A549 (cell line): Measurements from ENCODE around the gene FAT3. TPM values are rescaled to one million over a fixed set of nuclear protein-coding genes. Genes with fewer than 3 reads are reported as not detected.
A peak's percentile ranks its signal among the peaks of the same experiment; 100 is the strongest.

Experiments
- ATAC-seq, 2 experiments: fragments of 200-7000 bp in 1 of 2; fragments of >200 bp in 1 of 2; cut with Nextera tagmentation in 1 of 2; cut with Tn5 transposase in 1 of 2; 3 replicates each; pipeline versions ENCODE4 v1.8.0 to v1.9.1; 2018 to 2020; ENCODE audit warnings: mild to moderate bottlenecking in 1 of 2, moderate library complexity in 1 of 2
- CTCF ChIA-PET: fragments of 300-600 bp; sonication (Branson Sonifier 250); formaldehyde crosslinking; extraction: SDS; loops from one replicate; lab custom pipeline; 2021; ENCODE audit warnings: antibody characterized with exemption, inconsistent platforms; lab: Yijun Ruan, JAX
- POLR2A ChIA-PET: fragments of 350-600 bp; formaldehyde crosslinking; extraction: SDS; loops from one replicate; lab custom pipeline; 2021; ENCODE audit warnings: antibody characterized with exemption, inconsistent platforms; lab: Yijun Ruan, JAX
- DNase-seq, 2 experiments: peaks; one replicate each; pipeline versions ENCODE4 v3.0.0 to v3.0.0-alpha.2; 2011 to 2016; ENCODE audit warnings: low read depth in 1 of 2, low spot score in 1 of 2
- FAIRE-seq: peaks from 2 replicates; lab custom pipeline; 2011; peaks lifted over from hg19 to GRCh38; lab: Jason Lieb, UNC
- H3K27ac ChIP-seq, 2 experiments: fragments of >200 bp; sonication (Bioruptor Twin); formaldehyde crosslinking; 3 replicates each; pipeline ENCODE4 v1.5.1; 2016 to 2017
- H3K4me1 ChIP-seq: fragments of >200 bp; sonication (Bioruptor Twin); formaldehyde crosslinking; 3 replicates; pipeline ENCODE4 v1.6.1; 2016
- H3K4me2 ChIP-seq: fragments of >200 bp; sonication (Bioruptor Twin); formaldehyde crosslinking; 3 replicates; pipeline ENCODE4 v1.6.1; 2016
- H3K4me3 ChIP-seq: fragments of >200 bp; sonication (Bioruptor Twin); formaldehyde crosslinking; 3 replicates; pipeline ENCODE4 v1.5.1; 2016
- H3K9me3 ChIP-seq: fragments of >200 bp; sonication (Bioruptor Twin); formaldehyde crosslinking; 3 replicates; pipeline ENCODE4 v1.6.1; 2016
- CEBPB ChIP-seq, 2 experiments: fragments of >200 bp in 1 of 2; sonication (Bioruptor Twin) in 1 of 2; formaldehyde crosslinking in 1 of 2; IDR thresholded peaks; 2 replicates each; pipeline ENCODE4 v1.6.1; 2012 to 2016
- CHD2 ChIP-seq: fragments of 150-350 bp; IDR thresholded peaks from 2 replicates; pipeline ENCODE4 v1.6.1; 2014; ENCODE audit warnings: low read length; ENCODE audit not compliant: partially characterized antibody
- EHF ChIP-seq: fragments of 250-450 bp; sonication (Bioruptor Pico); IDR thresholded peaks from 2 replicates; pipeline ENCODE4 v1.5.0; 2020; ENCODE audit warnings: mild to moderate bottlenecking
- ESRRA ChIP-seq: fragments of 150-350 bp; IDR thresholded peaks from 2 replicates; pipeline ENCODE4 v1.6.1; 2014; ENCODE audit warnings: mild to moderate bottlenecking, low read length, borderline replicate concordance
- FOSL2 ChIP-seq, 2 experiments: fragments of 450-650 bp in 1 of 2; fragments of >200 bp in 1 of 2; sonication (Bioruptor Twin) in 1 of 2; formaldehyde crosslinking; IDR thresholded peaks; 2 replicates each; pipeline versions ENCODE4 v1.5.0 to v1.6.1; 2016 to 2020; ENCODE audit warnings: mild to moderate bottlenecking in 1 of 2, moderate library complexity in 1 of 2
- HOXB13 ChIP-seq: fragments of 250-450 bp; sonication (Bioruptor Pico); IDR thresholded peaks from 2 replicates; pipeline ENCODE4 v1.5.0; 2020; ENCODE audit warnings: low read depth, mild to moderate bottlenecking, moderate library complexity
- HOXB5 ChIP-seq: fragments of 250-450 bp; sonication (Bioruptor Pico); IDR thresholded peaks from 2 replicates; pipeline ENCODE4 v1.5.0; 2020; ENCODE audit warnings: mild to moderate bottlenecking, moderate library complexity
- KDM1A ChIP-seq: fragments of 200-600 bp; sonication (generic); IDR thresholded peaks from 2 replicates; pipeline ENCODE4 v1.6.1; 2016; ENCODE audit warnings: low read depth, mild to moderate bottlenecking
- MAX ChIP-seq: IDR thresholded peaks from 2 replicates; pipeline ENCODE4 v1.6.1; 2012
- POLR2A ChIP-seq: IDR thresholded peaks from 2 replicates; pipeline ENCODE4 v1.6.1; 2012; ENCODE audit warnings: mild to moderate bottlenecking, low read length
- RAD21 ChIP-seq, 2 experiments: fragments of >200 bp in 1 of 2; sonication (Bioruptor Twin) in 1 of 2; formaldehyde crosslinking in 1 of 2; IDR thresholded peaks in 1 of 2; conservative IDR thresholded peaks in 1 of 2; 2 replicates in 1 of 2; 3 replicates in 1 of 2; pipeline ENCODE4 v1.6.1; 2012 to 2018; ENCODE audit warnings: inconsistent platforms in 1 of 2
- REST ChIP-seq: fragments of 200-600 bp; sonication (generic); IDR thresholded peaks from 2 replicates; pipeline ENCODE4 v1.6.1; 2016; ENCODE audit warnings: antibody characterized with exemption, mild to moderate bottlenecking, moderate library complexity
- SMC3 ChIP-seq: fragments of >200 bp; sonication (Bioruptor Twin); formaldehyde crosslinking; IDR thresholded peaks from 3 replicates; pipeline ENCODE4 v1.6.1; 2018; ENCODE audit warnings: inconsistent platforms
- ZSCAN20 ChIP-seq: fragments of 250-450 bp; sonication (Bioruptor Pico); IDR thresholded peaks from 2 replicates; pipeline ENCODE4 v1.8.0; 2022; ENCODE audit warnings: mild to moderate bottlenecking, moderate library complexity
- WGBS: methylation state at CpG from one replicate; pipeline ENCODE4 v1.1.6; 2017; ENCODE audit errors: missing lambda C conversion rate; 5-methylcytosine and 5-hydroxymethylcytosine counted together
- polyA plus RNA-seq, 4 experiments: library from polyadenylated mRNA; depleted of rRNA in 3 of 4; stranded (reverse); fragments of >200 nt; fragmentation: RNase III in 1 of 4; extraction: RNeasy Plus Mini Kit Qiagen cat#74134 plus additional on column Dnase treatment in 1 of 4; gene quantifications; 2 replicates in 3 of 4; 3 replicates in 1 of 4; pipeline ENCODE4 v1.2.3, GENCODE V29; 2011 to 2017
- TF ChIP-seq, protein P1 (sequence below): fragments of 450-650 bp; IDR thresholded peaks from 2 replicates; pipeline ENCODE4 v1.6.1; 2014; ENCODE audit warnings: antibody characterized with exemption
- TF ChIP-seq, protein P2 (sequence below): fragments of 250-450 bp; sonication (Bioruptor Pico); IDR thresholded peaks from 2 replicates; pipeline ENCODE4 v1.5.0; 2021; ENCODE audit warnings: mild to moderate bottlenecking, moderate library complexity, borderline replicate concordance

FAT3 gene
- polyA plus RNA-seq, 2 of the 4 experiments (the other 2 are of a cell fraction): 0.61 to 1.4 TPM

DNA sequence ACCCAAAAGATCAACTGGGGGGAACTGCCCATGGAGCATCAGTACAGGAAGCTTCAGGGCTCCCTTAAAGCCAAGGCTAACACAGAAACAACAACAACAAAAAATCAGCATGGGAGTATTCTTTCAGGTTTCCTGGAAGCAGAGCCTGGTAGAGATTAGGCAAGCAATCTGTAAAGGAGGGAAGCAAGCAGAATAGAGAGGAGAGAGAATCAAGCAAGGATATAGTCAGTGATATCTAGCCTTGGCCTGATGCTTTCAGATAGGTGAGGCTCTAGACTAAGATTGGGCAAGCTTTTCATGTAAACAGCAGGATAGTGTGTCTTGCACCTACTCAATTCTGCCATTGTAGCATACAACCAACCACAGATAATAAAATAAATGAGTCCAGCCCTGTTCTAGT is 44.4 kb upstream of the FAT3 start:
- ChIA-PET CTCF (no interaction called here), POLR2A (no interaction called here)
- no peaks in the 10 kb centered on the region for H3K4me1 ChIP-seq
- DNase-seq (no peak), ATAC-seq (no peak), FAIRE-seq (no peak)
- H3K4me2 ChIP-seq: 0 out of 3 replicates have a peak overlapping the region, but pooled peaks have one; percentile 5
- TF ChIP-seq HOXB13 (no peak), EHF (CRISPR knock-in tag) (no peak), KDM1A (no peak), FOSL2 (IDR thresholded peaks at IDR 0.05) (no peak), FOSL2 (CRISPR knock-in tag; IDR thresholded peaks at IDR 0.05) (no peak), SMC3 (no peak), ESRRA (no peak), CEBPB (IDR thresholded peaks at IDR 0.05) (no peak)
- H3K9me3 ChIP-seq: no peaks in the 10 kb centered on the region; the same call in 2 of the 3 replicates
- no peak overlapping the region for H3K27ac ChIP-seq
- no peak overlapping the region for H3K4me3 ChIP-seq

- TF ChIP-seq, protein P1, sequence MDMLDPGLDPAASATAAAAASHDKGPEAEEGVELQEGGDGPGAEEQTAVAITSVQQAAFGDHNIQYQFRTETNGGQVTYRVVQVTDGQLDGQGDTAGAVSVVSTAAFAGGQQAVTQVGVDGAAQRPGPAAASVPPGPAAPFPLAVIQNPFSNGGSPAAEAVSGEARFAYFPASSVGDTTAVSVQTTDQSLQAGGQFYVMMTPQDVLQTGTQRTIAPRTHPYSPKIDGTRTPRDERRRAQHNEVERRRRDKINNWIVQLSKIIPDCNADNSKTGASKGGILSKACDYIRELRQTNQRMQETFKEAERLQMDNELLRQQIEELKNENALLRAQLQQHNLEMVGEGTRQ: no peak
- TF ChIP-seq ZSCAN20 (CRISPR knock-in tag) (no peak), POLR2A (no peak), HOXB5 (CRISPR knock-in tag) (no peak), CHD2 (no peak), MAX (no peak), RAD21 (conservative IDR thresholded peaks at IDR 0.05 in 1 of 2, IDR thresholded peaks at IDR 0.05 in 1 of 2) (no peak), REST (no peak)
- TF ChIP-seq, protein P2, sequence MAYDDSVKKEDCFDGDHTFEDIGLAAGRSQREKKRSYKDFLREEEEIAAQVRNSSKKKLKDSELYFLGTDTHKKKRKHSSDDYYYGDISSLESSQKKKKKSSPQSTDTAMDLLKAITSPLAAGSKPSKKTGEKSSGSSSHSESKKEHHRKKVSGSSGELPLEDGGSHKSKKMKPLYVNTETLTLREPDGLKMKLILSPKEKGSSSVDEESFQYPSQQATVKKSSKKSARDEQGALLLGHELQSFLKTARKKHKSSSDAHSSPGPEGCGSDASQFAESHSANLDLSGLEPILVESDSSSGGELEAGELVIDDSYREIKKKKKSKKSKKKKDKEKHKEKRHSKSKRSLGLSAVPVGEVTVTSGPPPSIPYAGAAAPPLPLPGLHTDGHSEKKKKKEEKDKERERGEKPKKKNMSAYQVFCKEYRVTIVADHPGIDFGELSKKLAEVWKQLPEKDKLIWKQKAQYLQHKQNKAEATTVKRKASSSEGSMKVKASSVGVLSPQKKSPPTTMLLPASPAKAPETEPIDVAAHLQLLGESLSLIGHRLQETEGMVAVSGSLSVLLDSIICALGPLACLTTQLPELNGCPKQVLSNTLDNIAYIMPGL (CRISPR knock-in tag): no peak
- H3K4me1 ChIP-seq: no peaks in the 10 kb centered on the region
- DNase-seq: no peak
- ChIA-PET POLR2A (no interaction called here), CTCF (no interaction called here)
- no peak overlapping the region for H3K4me3 ChIP-seq
- H3K9me3 ChIP-seq: no peaks in the 10 kb centered on the region; the same call in 2 of the 3 replicates
- no peak for FAIRE-seq
- peak in 1 of 2 experiments; percentile 19; a peak in 2 of 6 replicates for ATAC-seq
- H3K4me2 ChIP-seq: 0 out of 3 replicates have a peak overlapping the region, but pooled peaks have one; percentile 5
- 35% methylated on average over 5 of the region's 5 CpGs for WGBS
- H3K27ac ChIP-seq: no peak overlapping the region
Measured at GRCh38 chr11:92180664-92181251, 43.9 kb upstream of the FAT3 start.
